ENCODE results near the gene AASS. TPM values are rescaled to one million over a fixed set of nuclear protein-coding genes. Genes with fewer than 3 reads are reported as not detected.

The AASS gene
- total and polyA plus RNA-seq, 10 of the 15 experiments (the other 5 are each of a cell fraction or from before 2014, with no cell fraction given), result 0.09 to 8.0 (median 0.39) TPM

DNA sequence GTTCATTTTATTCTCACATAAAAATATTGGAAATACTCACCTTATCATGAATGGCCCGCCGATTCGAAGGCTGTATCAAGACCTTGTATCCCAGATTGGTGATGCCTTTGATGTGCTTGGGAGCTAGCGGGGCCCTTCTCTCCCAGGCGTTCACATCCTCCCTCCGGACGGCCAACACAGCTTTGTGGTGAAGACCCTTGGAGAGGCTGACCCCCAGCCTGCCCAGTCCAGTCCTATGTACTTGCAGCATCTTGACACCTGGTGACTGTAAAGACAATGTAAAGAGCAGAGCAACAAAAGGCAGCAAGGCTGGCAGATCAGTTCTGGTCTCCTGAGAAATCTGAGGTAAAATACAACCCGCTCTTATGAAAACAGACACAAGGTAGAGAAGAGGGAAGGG is 10.6 kb downstream of the AASS start:
- 76% methylated on average over 8 of the region's 8 CpGs for WGBS (ENCODE audit: insufficient coverage, insufficient replicate concordance, low lambda C conversion rate, missing lambda C conversion rate)
- no peaks in the 10 kb centered on the region for H4K20me1 ChIP-seq (ENCODE audit: control insufficient read depth, insufficient read depth)
- no peak overlapping the region for H3K9ac ChIP-seq (ENCODE audit: control insufficient read depth, insufficient read depth, low read length)
- H3K79me2 ChIP-seq (ENCODE audit: control insufficient read depth, insufficient read depth, low read length), result no peaks in the 10 kb centered on the region
- ATAC-seq (no peak), FAIRE-seq (no peak), DNase-seq (ENCODE audit: low read depth, low spot score) (no peak)
- CTCF ChIA-PET, result no interaction called here
- POLR2A ChIA-PET, result no interaction called here
- H3K4me2 ChIP-seq (ENCODE audit: control insufficient read depth, insufficient read depth), result no peak overlapping the region
- H3K27ac ChIP-seq (ENCODE audit: control insufficient read depth, insufficient read depth), result no peak overlapping the region
- no peaks in the 10 kb centered on the region for H3K27me3 ChIP-seq (replicated peaks in 1 of 2; ENCODE audit: control insufficient read depth in 2 of 2, insufficient read depth in 2 of 2, low read length in 1 of 2)
- no TSS peak for BruUV-seq (replicated peaks)
- no peak for TF ChIP-seq SUPT20H (IDR thresholded peaks at IDR 0.05; ENCODE audit: borderline replicate concordance, control insufficient read depth, low read depth, low read length)
- no peak for TF ChIP-seq SIN3A (IDR thresholded peaks at IDR 0.05; ENCODE audit: low read depth, low read length)
- TF ChIP-seq, protein P1, sequence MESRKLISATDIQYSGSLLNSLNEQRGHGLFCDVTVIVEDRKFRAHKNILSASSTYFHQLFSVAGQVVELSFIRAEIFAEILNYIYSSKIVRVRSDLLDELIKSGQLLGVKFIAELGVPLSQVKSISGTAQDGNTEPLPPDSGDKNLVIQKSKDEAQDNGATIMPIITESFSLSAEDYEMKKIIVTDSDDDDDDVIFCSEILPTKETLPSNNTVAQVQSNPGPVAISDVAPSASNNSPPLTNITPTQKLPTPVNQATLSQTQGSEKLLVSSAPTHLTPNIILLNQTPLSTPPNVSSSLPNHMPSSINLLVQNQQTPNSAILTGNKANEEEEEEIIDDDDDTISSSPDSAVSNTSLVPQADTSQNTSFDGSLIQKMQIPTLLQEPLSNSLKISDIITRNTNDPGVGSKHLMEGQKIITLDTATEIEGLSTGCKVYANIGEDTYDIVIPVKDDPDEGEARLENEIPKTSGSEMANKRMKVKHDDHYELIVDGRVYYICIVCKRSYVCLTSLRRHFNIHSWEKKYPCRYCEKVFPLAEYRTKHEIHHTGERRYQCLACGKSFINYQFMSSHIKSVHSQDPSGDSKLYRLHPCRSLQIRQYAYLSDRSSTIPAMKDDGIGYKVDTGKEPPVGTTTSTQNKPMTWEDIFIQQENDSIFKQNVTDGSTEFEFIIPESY (IDR thresholded peaks at IDR 0.05), result no peak
- no peak for TF ChIP-seq BCL11A (IDR thresholded peaks at IDR 0.05; ENCODE audit: low read depth, low read length)
- TF ChIP-seq CHD2 (IDR thresholded peaks at IDR 0.05; ENCODE audit: borderline replicate concordance, low read depth, low read length), result no peak
- no peak for TF ChIP-seq PAX8 (IDR thresholded peaks at IDR 0.05)
- TF ChIP-seq, protein P2, sequence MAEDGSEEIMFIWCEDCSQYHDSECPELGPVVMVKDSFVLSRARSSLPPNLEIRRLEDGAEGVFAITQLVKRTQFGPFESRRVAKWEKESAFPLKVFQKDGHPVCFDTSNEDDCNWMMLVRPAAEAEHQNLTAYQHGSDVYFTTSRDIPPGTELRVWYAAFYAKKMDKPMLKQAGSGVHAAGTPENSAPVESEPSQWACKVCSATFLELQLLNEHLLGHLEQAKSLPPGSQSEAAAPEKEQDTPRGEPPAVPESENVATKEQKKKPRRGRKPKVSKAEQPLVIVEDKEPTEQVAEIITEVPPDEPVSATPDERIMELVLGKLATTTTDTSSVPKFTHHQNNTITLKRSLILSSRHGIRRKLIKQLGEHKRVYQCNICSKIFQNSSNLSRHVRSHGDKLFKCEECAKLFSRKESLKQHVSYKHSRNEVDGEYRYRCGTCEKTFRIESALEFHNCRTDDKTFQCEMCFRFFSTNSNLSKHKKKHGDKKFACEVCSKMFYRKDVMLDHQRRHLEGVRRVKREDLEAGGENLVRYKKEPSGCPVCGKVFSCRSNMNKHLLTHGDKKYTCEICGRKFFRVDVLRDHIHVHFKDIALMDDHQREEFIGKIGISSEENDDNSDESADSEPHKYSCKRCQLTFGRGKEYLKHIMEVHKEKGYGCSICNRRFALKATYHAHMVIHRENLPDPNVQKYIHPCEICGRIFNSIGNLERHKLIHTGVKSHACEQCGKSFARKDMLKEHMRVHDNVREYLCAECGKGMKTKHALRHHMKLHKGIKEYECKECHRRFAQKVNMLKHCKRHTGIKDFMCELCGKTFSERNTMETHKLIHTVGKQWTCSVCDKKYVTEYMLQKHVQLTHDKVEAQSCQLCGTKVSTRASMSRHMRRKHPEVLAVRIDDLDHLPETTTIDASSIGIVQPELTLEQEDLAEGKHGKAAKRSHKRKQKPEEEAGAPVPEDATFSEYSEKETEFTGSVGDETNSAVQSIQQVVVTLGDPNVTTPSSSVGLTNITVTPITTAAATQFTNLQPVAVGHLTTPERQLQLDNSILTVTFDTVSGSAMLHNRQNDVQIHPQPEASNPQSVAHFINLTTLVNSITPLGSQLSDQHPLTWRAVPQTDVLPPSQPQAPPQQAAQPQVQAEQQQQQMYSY (CRISPR knock-in tag; IDR thresholded peaks at IDR 0.05), result no peak
- TF ChIP-seq, protein P3, sequence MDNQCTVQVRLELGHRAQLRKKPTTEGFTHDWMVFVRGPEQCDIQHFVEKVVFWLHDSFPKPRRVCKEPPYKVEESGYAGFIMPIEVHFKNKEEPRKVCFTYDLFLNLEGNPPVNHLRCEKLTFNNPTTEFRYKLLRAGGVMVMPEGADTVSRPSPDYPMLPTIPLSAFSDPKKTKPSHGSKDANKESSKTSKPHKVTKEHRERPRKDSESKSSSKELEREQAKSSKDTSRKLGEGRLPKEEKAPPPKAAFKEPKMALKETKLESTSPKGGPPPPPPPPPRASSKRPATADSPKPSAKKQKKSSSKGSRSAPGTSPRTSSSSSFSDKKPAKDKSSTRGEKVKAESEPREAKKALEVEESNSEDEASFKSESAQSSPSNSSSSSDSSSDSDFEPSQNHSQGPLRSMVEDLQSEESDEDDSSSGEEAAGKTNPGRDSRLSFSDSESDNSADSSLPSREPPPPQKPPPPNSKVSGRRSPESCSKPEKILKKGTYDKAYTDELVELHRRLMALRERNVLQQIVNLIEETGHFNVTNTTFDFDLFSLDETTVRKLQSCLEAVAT (IDR thresholded peaks at IDR 0.05), result no peak
- no peak for TF ChIP-seq PML (IDR thresholded peaks at IDR 0.05; ENCODE audit: low read length)
- no peaks in the 10 kb centered on the region for H3K36me3 ChIP-seq (ENCODE audit: control insufficient read depth in 2 of 2, insufficient read depth in 2 of 2, low read length in 1 of 2)
- RAD21 ChIA-PET (ENCODE audit: unreplicated experiment), result no interaction called here
- no peaks in the 10 kb centered on the region for H3K4me1 ChIP-seq (ENCODE audit: control insufficient read depth, insufficient read depth, low read length)
- intact Hi-C loops (cut with micrococcal nuclease; ENCODE audit: unreplicated experiment), result no loop called here
- SMC1A ChIA-PET (ENCODE audit: uncharacterized antibody, unreplicated experiment), result no interaction called here
- H3K9me3 ChIP-seq (replicated peaks; ENCODE audit: control insufficient read depth, insufficient read depth, low read length), result no peaks in the 10 kb centered on the region
- in situ Hi-C loops (cut with MboI), result no loop called here
- no peak overlapping the region for H3K4me3 ChIP-seq
- H2AFZ ChIP-seq (ENCODE audit: control insufficient read depth, low read depth, low read length), result no peak overlapping the region

Data from GM12878 (cell line).